Caco-2 (cell line): Measurements from ENCODE around the gene FADS3. TPM values are rescaled to one million over a fixed set of nuclear protein-coding genes. Genes with fewer than 3 reads are reported as not detected.

Experiments
- BruUV-seq: library from RNA; stranded (reverse); fragments of 400-500 nt; replicated peaks from 2 replicates; lab custom pipeline; 2021; lab: Mats Ljungman, UMichigan
- CTCF ChIA-PET: fragments of 300-600 bp; sonication (Branson Sonifier 250); formaldehyde crosslinking; loops from one replicate; lab custom pipeline; 2022; ENCODE audit warnings: antibody characterized with exemption; lab: Charles Lee
- POLR2A ChIA-PET: fragments of 300-600 bp; sonication (Branson Sonifier 250); formaldehyde crosslinking; loops from one replicate; lab custom pipeline; 2022; ENCODE audit warnings: antibody characterized with exemption; lab: Charles Lee
- DNase-seq, 2 experiments: peaks; one replicate each; pipeline versions ENCODE4 v3.0.0 to v3.0.0-alpha.2; 2020 to 2022
- H3K27me3 ChIP-seq: replicated peaks from 2 replicates; pipeline ENCODE4 v1.6.0; 2011; ENCODE audit warnings: low read length; ENCODE audit not compliant: control insufficient read depth, insufficient read depth
- H3K36me3 ChIP-seq: 2 replicates; pipeline ENCODE4 v1.5.1; 2011; ENCODE audit warnings: low read length; ENCODE audit not compliant: control insufficient read depth, insufficient read depth
- H3K4me1 ChIP-seq: fragments of 250-450 bp; sonication (Bioruptor Pico); 2 replicates; pipeline ENCODE4 v1.5.1; 2020; ENCODE audit warnings: mild to moderate bottlenecking
- H3K4me3 ChIP-seq: 2 replicates; pipeline ENCODE4 v1.5.1; 2011; ENCODE audit warnings: low read depth, mild to moderate bottlenecking, control low read depth, low read length
- H3K9me3 ChIP-seq: fragments of 250-450 bp; sonication (Bioruptor Pico); 2 replicates; pipeline ENCODE4 v1.5.1; 2020; ENCODE audit warnings: mild to moderate bottlenecking, moderate library complexity
- H3K27ac Mint-ChIP-seq: one replicate; pipeline ENCODE4 v1.8.0; 2022; ENCODE audit warnings: mixed read lengths; ENCODE audit not compliant: unreplicated experiment
- H3K27me3 Mint-ChIP-seq: one replicate; pipeline ENCODE4 v1.8.0; 2022; ENCODE audit warnings: mixed read lengths; ENCODE audit not compliant: insufficient read depth, unreplicated experiment
- H3K36me3 Mint-ChIP-seq: one replicate; pipeline ENCODE4 v1.8.0; 2022; ENCODE audit warnings: mild to moderate bottlenecking, mixed read lengths; ENCODE audit not compliant: insufficient read depth, unreplicated experiment
- H3K4me1 Mint-ChIP-seq: one replicate; pipeline ENCODE4 v1.8.0; 2022; ENCODE audit warnings: low read depth, mixed read lengths; ENCODE audit not compliant: unreplicated experiment
- H3K4me3 Mint-ChIP-seq: one replicate; pipeline ENCODE4 v1.8.0; 2022; ENCODE audit warnings: mild to moderate bottlenecking, moderate library complexity, mixed read lengths; ENCODE audit not compliant: unreplicated experiment
- H3K9me3 Mint-ChIP-seq: one replicate; pipeline ENCODE4 v1.8.0; 2022; ENCODE audit warnings: mixed read lengths; ENCODE audit not compliant: unreplicated experiment
- intact Hi-C: fragments of 100-400 bp; cut with micrococcal nuclease; formaldehyde crosslinking; loops from one replicate; pipeline ENCODE4 v1.10.0; 2022; ENCODE audit not compliant: unreplicated experiment
- total RNA-seq: library from RNA; stranded (reverse); gene quantifications from 2 replicates; pipeline ENCODE4 v1.2.3, GENCODE V29; 2022
- TF ChIP-seq, protein P1 (sequence below), 2 experiments: fragments of 200-600 bp in 1 of 2; IDR thresholded peaks; 1 replicate in 1 of 2; 2 replicates in 1 of 2; pipeline versions ENCODE4 v1.5.1 to v1.8.0; 2011 to 2022; ENCODE audit warnings: antibody characterized with exemption in 1 of 2, control low read depth in 1 of 2, inconsistent platforms in 1 of 2, low read depth in 1 of 2, low read length in 1 of 2, mild to moderate bottlenecking in 1 of 2, moderate library complexity in 1 of 2; ENCODE audit not compliant: insufficient read depth in 1 of 2, severe bottlenecking in 1 of 2, unreplicated experiment in 1 of 2

The FADS3 gene
- total RNA-seq, 1 experiment from 2014 or later: 32.7 TPM

DNA sequence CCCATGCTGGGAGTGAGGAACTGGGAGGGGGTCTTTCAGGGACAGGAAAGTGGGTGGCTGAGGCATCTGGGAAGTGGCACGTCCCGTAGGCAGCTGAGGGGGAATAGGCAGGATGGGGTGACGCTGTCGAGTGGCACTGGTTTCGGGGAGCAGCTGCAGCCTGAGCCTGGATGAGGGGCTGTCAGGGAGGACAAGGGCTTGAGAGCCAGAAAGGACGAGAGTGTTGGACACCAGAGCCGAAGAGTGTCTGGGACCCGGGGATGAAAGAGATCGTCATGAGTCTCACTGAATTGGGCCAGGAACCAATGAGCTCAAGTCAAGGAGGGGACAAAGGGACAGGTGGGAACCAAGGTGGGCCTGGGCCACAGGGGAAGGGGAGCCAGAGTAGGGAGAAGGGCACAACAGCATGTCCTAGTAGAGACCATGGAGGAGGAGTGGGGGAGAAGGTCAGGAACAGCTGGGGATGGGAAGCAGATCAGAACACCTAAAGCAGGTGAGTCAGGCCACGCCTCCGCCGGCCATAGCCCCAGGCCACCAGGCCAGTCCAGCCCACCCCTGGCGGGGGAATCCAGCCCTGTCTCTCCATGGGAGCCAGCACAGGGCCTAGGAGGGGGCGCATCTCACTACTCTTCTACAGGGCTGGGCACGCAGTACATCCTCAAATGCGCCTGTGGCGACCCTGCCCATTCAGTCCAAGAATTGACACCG, 21.8 kb upstream of the FADS3 start:
- no TSS peak for BruUV-seq
- no peaks in the 10 kb centered on the region for H3K27me3 Mint-ChIP-seq
- H3K4me3 Mint-ChIP-seq: no peak overlapping the region
- no peaks in the 10 kb centered on the region for H3K36me3 ChIP-seq
- no peaks in the 10 kb centered on the region for H3K27me3 ChIP-seq
- H3K4me3 ChIP-seq: no peak overlapping the region
- TF ChIP-seq, protein P1, sequence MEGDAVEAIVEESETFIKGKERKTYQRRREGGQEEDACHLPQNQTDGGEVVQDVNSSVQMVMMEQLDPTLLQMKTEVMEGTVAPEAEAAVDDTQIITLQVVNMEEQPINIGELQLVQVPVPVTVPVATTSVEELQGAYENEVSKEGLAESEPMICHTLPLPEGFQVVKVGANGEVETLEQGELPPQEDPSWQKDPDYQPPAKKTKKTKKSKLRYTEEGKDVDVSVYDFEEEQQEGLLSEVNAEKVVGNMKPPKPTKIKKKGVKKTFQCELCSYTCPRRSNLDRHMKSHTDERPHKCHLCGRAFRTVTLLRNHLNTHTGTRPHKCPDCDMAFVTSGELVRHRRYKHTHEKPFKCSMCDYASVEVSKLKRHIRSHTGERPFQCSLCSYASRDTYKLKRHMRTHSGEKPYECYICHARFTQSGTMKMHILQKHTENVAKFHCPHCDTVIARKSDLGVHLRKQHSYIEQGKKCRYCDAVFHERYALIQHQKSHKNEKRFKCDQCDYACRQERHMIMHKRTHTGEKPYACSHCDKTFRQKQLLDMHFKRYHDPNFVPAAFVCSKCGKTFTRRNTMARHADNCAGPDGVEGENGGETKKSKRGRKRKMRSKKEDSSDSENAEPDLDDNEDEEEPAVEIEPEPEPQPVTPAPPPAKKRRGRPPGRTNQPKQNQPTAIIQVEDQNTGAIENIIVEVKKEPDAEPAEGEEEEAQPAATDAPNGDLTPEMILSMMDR (IDR thresholded peaks at IDR 0.05; ENCODE audit: insufficient read depth in 1 of 2, low read depth in 1 of 2, low read length in 1 of 2, severe bottlenecking in 1 of 2, unreplicated experiment in 1 of 2): no peak
- H3K4me1 Mint-ChIP-seq: peaks cover 7% of the 10 kb centered on the region
- peak in 1 of 2 experiments; percentile 25 for DNase-seq
- H3K4me1 ChIP-seq: peaks cover 6% of the 10 kb centered on the region; the same call in 1 of the 2 replicates
- peaks cover 6% of the 10 kb centered on the region for H3K36me3 Mint-ChIP-seq
- no peak overlapping the region for H3K27ac Mint-ChIP-seq
- H3K9me3 ChIP-seq: no peaks in the 10 kb centered on the region
- POLR2A ChIA-PET: no interaction called here
- CTCF ChIA-PET: interaction anchor here (1.0 kb wide), 1 partner anchor 121 kb away, joined by 5 read pairs; no protein-coding TSS in a partner anchor
- intact Hi-C loops: loop anchor here (10.0 kb wide), 1 partner anchor 878 kb away; no protein-coding TSS in a partner anchor
- no peaks in the 10 kb centered on the region for H3K9me3 Mint-ChIP-seq

DNA sequence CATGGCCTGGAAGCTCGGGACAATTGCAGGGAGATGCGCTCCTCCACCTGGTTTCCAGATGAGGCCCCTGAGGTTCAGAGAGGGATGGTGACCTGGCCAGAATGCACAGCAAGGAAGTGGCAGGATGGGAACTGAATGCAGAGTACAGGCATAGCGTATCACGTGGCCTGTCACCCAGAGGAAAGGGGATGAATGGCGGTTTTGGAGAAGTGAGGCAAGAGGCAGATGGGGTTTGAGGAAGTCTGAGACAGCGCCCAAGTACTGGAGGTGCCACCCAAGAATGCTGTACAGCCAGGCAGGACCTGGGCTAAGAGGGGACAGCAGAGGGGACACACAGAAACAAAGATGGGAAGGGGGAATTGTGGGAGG, 21.2 kb upstream of the FADS3 start:
- Histone ChIP-seq H3K36me3 (no peaks in the 10 kb centered on the region), H3K4me3 (no peak overlapping the region), H3K4me1 (no peaks in the 10 kb centered on the region; the same call in 1 of the 2 replicates), H3K27me3 (no peaks in the 10 kb centered on the region), H3K9me3 (no peaks in the 10 kb centered on the region)
- no peaks in the 10 kb centered on the region for H3K36me3 Mint-ChIP-seq
- BruUV-seq: no TSS peak
- CTCF ChIA-PET: interaction anchor here (1.0 kb wide), 1 partner anchor 121 kb away, joined by 5 read pairs; no protein-coding TSS in a partner anchor
- intact Hi-C loops: loop anchor here (10.0 kb wide), 1 partner anchor 878 kb away; no protein-coding TSS in a partner anchor
- H3K27ac Mint-ChIP-seq: no peak overlapping the region
- DNase-seq: peak in 1 of 2 experiments; percentile 1
- no peaks in the 10 kb centered on the region for H3K27me3 Mint-ChIP-seq
- no peak overlapping the region for H3K4me3 Mint-ChIP-seq
- peaks cover under 1% of the 10 kb centered on the region for H3K4me1 Mint-ChIP-seq
- no peaks in the 10 kb centered on the region for H3K9me3 Mint-ChIP-seq
- TF ChIP-seq, protein P1 (IDR thresholded peaks at IDR 0.05; ENCODE audit: insufficient read depth in 1 of 2, low read depth in 1 of 2, low read length in 1 of 2, severe bottlenecking in 1 of 2, unreplicated experiment in 1 of 2): no peak
- POLR2A ChIA-PET: no interaction called here

DNA sequence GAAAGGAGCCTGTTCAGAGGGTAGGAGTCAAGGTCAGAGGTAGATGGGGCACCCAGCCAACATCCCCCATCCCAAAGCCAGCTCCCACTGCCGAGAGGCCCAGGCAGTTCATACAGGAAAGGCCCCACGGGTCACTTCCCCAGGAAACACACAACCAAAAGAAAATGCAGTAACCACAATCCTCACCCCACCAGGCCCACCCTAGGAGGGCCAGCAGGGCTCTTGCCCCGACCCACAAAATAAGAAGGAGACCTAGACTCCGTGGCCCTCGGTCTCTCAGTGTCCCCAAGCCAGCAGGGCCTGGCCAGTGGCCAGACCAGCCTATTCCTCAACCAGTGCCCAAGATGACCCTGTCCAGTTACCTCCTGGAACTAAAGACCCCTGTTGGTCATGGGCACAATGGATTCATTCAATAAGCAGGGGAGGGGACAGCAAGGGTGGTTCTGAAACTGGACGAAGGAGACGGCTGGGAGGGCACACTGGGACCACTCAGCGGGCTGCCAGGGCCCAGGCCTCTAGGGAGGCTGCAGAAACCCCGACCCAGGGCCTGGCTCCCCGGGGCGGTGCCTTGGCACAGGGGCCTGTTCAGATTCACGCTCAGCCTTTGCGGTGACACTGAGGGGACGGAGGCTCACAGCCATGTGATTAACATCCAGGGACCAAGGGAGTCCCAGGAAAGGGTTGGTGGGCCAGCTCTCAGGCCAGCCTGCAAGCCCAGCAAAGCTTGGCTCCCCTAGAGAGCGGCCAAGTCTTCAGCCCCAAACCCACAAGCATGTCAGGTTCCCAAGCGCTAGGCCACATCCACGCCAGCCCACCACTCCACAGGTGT, 20.6 kb upstream of the FADS3 start:
- Mint-ChIP-seq H3K4me1 (no peaks in the 10 kb centered on the region), H3K36me3 (no peaks in the 10 kb centered on the region), H3K9me3 (no peaks in the 10 kb centered on the region), H3K27me3 (no peaks in the 10 kb centered on the region), H3K27ac (no peak overlapping the region), H3K4me3 (no peak overlapping the region)
- Histone ChIP-seq H3K4me3 (no peak overlapping the region), H3K4me1 (no peaks in the 10 kb centered on the region; the same call in 1 of the 2 replicates), H3K27me3 (no peaks in the 10 kb centered on the region), H3K9me3 (no peaks in the 10 kb centered on the region), H3K36me3 (no peaks in the 10 kb centered on the region)
- intact Hi-C loops: loop anchor here (10.0 kb wide), 1 partner anchor 877 kb away; no protein-coding TSS in a partner anchor
- no TSS peak for BruUV-seq
- CTCF ChIA-PET: no interaction called here
- TF ChIP-seq, protein P1 (IDR thresholded peaks at IDR 0.05; ENCODE audit: insufficient read depth in 1 of 2, low read depth in 1 of 2, low read length in 1 of 2, severe bottlenecking in 1 of 2, unreplicated experiment in 1 of 2): no peak
- DNase-seq: peak in 1 of 2 experiments; percentile 19
- POLR2A ChIA-PET: no interaction called here
